ENCODE data around the gene SP6. TPM values are rescaled to one million over a fixed set of nuclear protein-coding genes. Genes with fewer than 3 reads are reported as not detected.

The SP6 gene
- total RNA-seq, 1 donor from 2014 or later = 30.7 TPM

GRCh38 chr17:47803751-47804150 lies 47.2 kb downstream of the SP6 start:
- H3K36me3 Mint-ChIP-seq (ENCODE audit: low read depth, unreplicated experiment) = peaks cover 21% of the 10 kb centered on the region

GRCh38 chr17:47803201-47803600 lies 47.8 kb downstream of the SP6 start:
- no peak for TF ChIP-seq CTCF (IDR thresholded peaks at IDR 0.05; ENCODE audit: unreplicated experiment)
- peaks cover 7% of the 10 kb centered on the region for H3K27me3 Mint-ChIP-seq (ENCODE audit: unreplicated experiment)

More at GRCh38 chr17:47803751-47804150, 47.2 kb downstream of the SP6 start:
- no peaks in the 10 kb centered on the region for H3K9me3 Mint-ChIP-seq (ENCODE audit: unreplicated experiment)
- DNase-seq (ENCODE audit: low spot score) = no peak
- TF ChIP-seq CTCF (IDR thresholded peaks at IDR 0.05; ENCODE audit: unreplicated experiment) = no peak
- H3K4me1 Mint-ChIP-seq (ENCODE audit: unreplicated experiment) = no peaks in the 10 kb centered on the region
- H3K27ac Mint-ChIP-seq (ENCODE audit: unreplicated experiment) = no peak overlapping the region
- H3K4me3 Mint-ChIP-seq (ENCODE audit: unreplicated experiment) = no peak overlapping the region
- peaks cover 7% of the 10 kb centered on the region for H3K27me3 Mint-ChIP-seq (ENCODE audit: unreplicated experiment)

GRCh38 chr17:47802341-47803022 lies 48.5 kb downstream of the SP6 start:
- no peaks in the 10 kb centered on the region for H3K4me1 Mint-ChIP-seq (ENCODE audit: unreplicated experiment)
- peaks cover 12% of the 10 kb centered on the region for H3K36me3 Mint-ChIP-seq (ENCODE audit: low read depth, unreplicated experiment)
- no peak for TF ChIP-seq CTCF (IDR thresholded peaks at IDR 0.05; ENCODE audit: unreplicated experiment)
- H3K9me3 Mint-ChIP-seq (ENCODE audit: unreplicated experiment) = no peaks in the 10 kb centered on the region
- no peak overlapping the region for H3K27ac Mint-ChIP-seq (ENCODE audit: unreplicated experiment)
- peak; percentile 59 for DNase-seq (ENCODE audit: low spot score)
- peaks cover 6% of the 10 kb centered on the region for H3K27me3 Mint-ChIP-seq (ENCODE audit: unreplicated experiment)
- H3K4me3 Mint-ChIP-seq (ENCODE audit: unreplicated experiment) = no peak overlapping the region

More at GRCh38 chr17:47803201-47803600, 47.8 kb downstream of the SP6 start:
- H3K4me3 Mint-ChIP-seq (ENCODE audit: unreplicated experiment) = no peak overlapping the region
- peaks cover 15% of the 10 kb centered on the region for H3K36me3 Mint-ChIP-seq (ENCODE audit: low read depth, unreplicated experiment)
- DNase-seq (ENCODE audit: low spot score) = no peak
- no peaks in the 10 kb centered on the region for H3K9me3 Mint-ChIP-seq (ENCODE audit: unreplicated experiment)
- no peak overlapping the region for H3K27ac Mint-ChIP-seq (ENCODE audit: unreplicated experiment)
- no peaks in the 10 kb centered on the region for H3K4me1 Mint-ChIP-seq (ENCODE audit: unreplicated experiment)

- no peaks in the 10 kb centered on the region for H3K4me1 Mint-ChIP-seq (ENCODE audit: unreplicated experiment)
- H3K27ac Mint-ChIP-seq (ENCODE audit: unreplicated experiment) = no peak overlapping the region
- H3K4me3 Mint-ChIP-seq (ENCODE audit: unreplicated experiment) = no peak overlapping the region
- peaks cover 8% of the 10 kb centered on the region for H3K27me3 Mint-ChIP-seq (ENCODE audit: unreplicated experiment)
- DNase-seq (ENCODE audit: low spot score) = no peak
- no peak for TF ChIP-seq CTCF (IDR thresholded peaks at IDR 0.05; ENCODE audit: unreplicated experiment)
- no peaks in the 10 kb centered on the region for H3K9me3 Mint-ChIP-seq (ENCODE audit: unreplicated experiment)
- peaks cover 6% of the 10 kb centered on the region for H3K36me3 Mint-ChIP-seq (ENCODE audit: low read depth, unreplicated experiment)
Measured at GRCh38 chr17:47801906-47802305, 49.1 kb downstream of the SP6 start.

- no peak for TF ChIP-seq CTCF (IDR thresholded peaks at IDR 0.05; ENCODE audit: unreplicated experiment)
- Mint-ChIP-seq H3K4me3 (ENCODE audit: unreplicated experiment) (no peak overlapping the region), H3K4me1 (ENCODE audit: unreplicated experiment) (no peaks in the 10 kb centered on the region), H3K36me3 (ENCODE audit: low read depth, unreplicated experiment) (peaks cover 5% of the 10 kb centered on the region), H3K27ac (ENCODE audit: unreplicated experiment) (no peak overlapping the region), H3K27me3 (ENCODE audit: unreplicated experiment) (peaks cover 8% of the 10 kb centered on the region), H3K9me3 (ENCODE audit: unreplicated experiment) (no peaks in the 10 kb centered on the region)
- DNase-seq (ENCODE audit: low spot score) = no peak
Measured at GRCh38 chr17:47801176-47801765, 49.7 kb downstream of the SP6 start.
